Hepatocyte (in vitro differentiated cells): ENCODE measurements around the gene MEP1B. TPM values are rescaled to one million over a fixed set of nuclear protein-coding genes. Genes with fewer than 3 reads are reported as not detected.

Source experiments
- DNase-seq: peaks from one replicate; pipeline ENCODE4 v3.0.0-alpha.2; 2016; ENCODE audit warnings: low spot score
- H2AFZ ChIP-seq: fragments of 200-600 bp; sonication (generic); 2 replicates; pipeline ENCODE4 v1.6.0; 2016; ENCODE audit warnings: antibody characterized with exemption, mild to moderate bottlenecking
- H3K27ac ChIP-seq: fragments of 200-600 bp; sonication (generic); 2 replicates; pipeline ENCODE4 v1.5.1; 2016; ENCODE audit warnings: mild to moderate bottlenecking
- H3K27me3 ChIP-seq: fragments of 200-600 bp; sonication (generic); 2 replicates; pipeline ENCODE4 v1.6.1; 2016
- H3K36me3 ChIP-seq: fragments of 200-600 bp; sonication (generic); replicated peaks from 2 replicates; pipeline ENCODE4 v1.5.1; 2016; ENCODE audit warnings: low read depth; ENCODE audit not compliant: insufficient read depth
- H3K4me1 ChIP-seq: fragments of 200-600 bp; sonication (generic); 2 replicates; pipeline ENCODE4 v1.5.1; 2016; ENCODE audit warnings: mild to moderate bottlenecking, moderate library complexity; ENCODE audit not compliant: insufficient read depth
- H3K4me2 ChIP-seq: fragments of 200-600 bp; sonication (generic); 2 replicates; pipeline ENCODE4 v1.6.0; 2016
- H3K4me3 ChIP-seq: fragments of 200-600 bp; sonication (generic); 2 replicates; pipeline ENCODE4 v1.5.1; 2016; ENCODE audit warnings: mild to moderate bottlenecking
- H3K79me2 ChIP-seq: fragments of 200-600 bp; sonication (generic); 2 replicates; pipeline ENCODE4 v1.6.0; 2017; ENCODE audit warnings: mild to moderate bottlenecking
- H3K9me2 ChIP-seq: fragments of 200-600 bp; sonication (generic); replicated peaks from 2 replicates; pipeline ENCODE4 v1.6.0; 2017; ENCODE audit warnings: mild to moderate bottlenecking; ENCODE audit not compliant: insufficient read depth
- H3K9me3 ChIP-seq: fragments of 200-600 bp; sonication (generic); 2 replicates; pipeline ENCODE4 v1.5.1; 2016; ENCODE audit warnings: low read depth, mild to moderate bottlenecking
- H4K20me1 ChIP-seq: fragments of 200-600 bp; sonication (generic); 2 replicates; pipeline ENCODE4 v1.6.0; 2016; ENCODE audit warnings: mild to moderate bottlenecking; ENCODE audit not compliant: insufficient read depth, poor library complexity, severe bottlenecking
- CTCF ChIP-seq: fragments of 200-600 bp; sonication (generic); IDR thresholded peaks from 2 replicates; pipeline ENCODE4 v1.5.1; 2016; ENCODE audit warnings: antibody characterized with exemption, mild to moderate bottlenecking; ENCODE audit not compliant: poor library complexity
- EZH2 ChIP-seq: fragments of 200-600 bp; sonication (generic); IDR thresholded peaks from 2 replicates; pipeline ENCODE4 v1.6.1; 2016; ENCODE audit warnings: antibody characterized with exemption, mild to moderate bottlenecking, borderline replicate concordance
- EZH2phosphoT487 ChIP-seq: fragments of 200-600 bp; sonication (generic); IDR thresholded peaks from one replicate; pipeline ENCODE4 v1.6.1; 2018; ENCODE audit warnings: antibody characterized with exemption, mild to moderate bottlenecking, low read depth, moderate library complexity; ENCODE audit not compliant: unreplicated experiment, severe bottlenecking
- WGBS: methylation state at CpG from one replicate; pipeline ENCODE4 v1.1.6; 2016; ENCODE audit warnings: low lambda C conversion rate; ENCODE audit errors: missing lambda C conversion rate; 5-methylcytosine and 5-hydroxymethylcytosine counted together
- polyA plus RNA-seq: library from polyadenylated mRNA; unstranded; fragments of >200 nt; fragmentation: Nextera tagmentation; extraction: Ambion mirVana; gene quantifications from 2 replicates; pipeline ENCODE4 v1.2.1, GENCODE V29; 2016
- total RNA-seq: library from RNA; depleted of rRNA; stranded (reverse); fragments of >200 nt; gene quantifications from 2 replicates; pipeline ENCODE4 v1.2.3, GENCODE V29; 2014

The MEP1B gene
- total and polyA plus RNA-seq, 2 experiments from 2014 or later = 0.22 to 2.3 TPM

GRCh38 chr18:32190209-32190608, 370 bp downstream of the MEP1B start:
- TF ChIP-seq EZH2 = no peak
- no peak for TF ChIP-seq CTCF
- TF ChIP-seq EZH2phosphoT487 = no peak
- no peak overlapping the region for H3K4me3 ChIP-seq
- H3K9me3 ChIP-seq = no peaks in the 10 kb centered on the region
- H2AFZ ChIP-seq = no peak overlapping the region
- no peaks in the 10 kb centered on the region for H3K9me2 ChIP-seq
- no peak overlapping the region for H3K4me2 ChIP-seq
- DNase-seq = no peak
- no peaks in the 10 kb centered on the region for H3K4me1 ChIP-seq
- H3K79me2 ChIP-seq = no peaks in the 10 kb centered on the region
- H3K36me3 ChIP-seq = no peaks in the 10 kb centered on the region
- H3K27me3 ChIP-seq = no peaks in the 10 kb centered on the region
- WGBS = 82% methylated on average over 2 of the region's 2 CpGs
- no peaks in the 10 kb centered on the region for H4K20me1 ChIP-seq
- no peak overlapping the region for H3K27ac ChIP-seq

GRCh38 chr18:32195881-32196815, 6.3 kb downstream of the MEP1B start:
- H3K9me2 ChIP-seq = no peaks in the 10 kb centered on the region
- no peak overlapping the region for H3K27ac ChIP-seq
- no peaks in the 10 kb centered on the region for H3K79me2 ChIP-seq
- 95% methylated on average over 32 of the region's 32 CpGs for WGBS
- no peak for DNase-seq
- peaks cover 5% of the 10 kb centered on the region for H3K4me1 ChIP-seq
- no peak overlapping the region for H3K4me3 ChIP-seq
- no peaks in the 10 kb centered on the region for H3K27me3 ChIP-seq
- H3K9me3 ChIP-seq = no peaks in the 10 kb centered on the region
- no peaks in the 10 kb centered on the region for H3K36me3 ChIP-seq
- H2AFZ ChIP-seq = no peak overlapping the region
- TF ChIP-seq CTCF = no peak
- no peak for TF ChIP-seq EZH2
- TF ChIP-seq EZH2phosphoT487 = no peak
- no peak overlapping the region for H3K4me2 ChIP-seq
- no peaks in the 10 kb centered on the region for H4K20me1 ChIP-seq

GRCh38 chr18:32200766-32201165, 10.9 kb downstream of the MEP1B start:
- Histone ChIP-seq H3K36me3 (no peaks in the 10 kb centered on the region), H3K9me3 (no peaks in the 10 kb centered on the region), H3K4me3 (no peak overlapping the region), H2AFZ (no peak overlapping the region), H3K27me3 (no peaks in the 10 kb centered on the region), H3K4me2 (no peak overlapping the region), H3K4me1 (peaks cover 9% of the 10 kb centered on the region), H3K27ac (no peak overlapping the region), H4K20me1 (no peaks in the 10 kb centered on the region), H3K9me2 (no peaks in the 10 kb centered on the region), H3K79me2 (no peaks in the 10 kb centered on the region)
- DNase-seq = peak; percentile 28
- TF ChIP-seq EZH2 (no peak), EZH2phosphoT487 (no peak), CTCF (no peak)
- 24% methylated on average over 2 of the region's 2 CpGs for WGBS
